ENCODE data around the gene FOXP1. TPM values are rescaled to one million over a fixed set of nuclear protein-coding genes. Genes with fewer than 3 reads are reported as not detected.

Gene FOXP1
- total and polyA plus RNA-seq, 2 of the 13 experiments (the other 11 are each of a cell fraction or from before 2014, with no cell fraction given) = 40.4 to 59.0 TPM

GRCh38 chr3:71419369-71419768, 164.2 kb downstream of the FOXP1 start (continued):
- no peak for TF ChIP-seq ZNF260 (CRISPR knock-in tag; IDR thresholded peaks at IDR 0.05; ENCODE audit: borderline replicate concordance, low read depth)
- no peak for TF ChIP-seq SMAD1 (CRISPR knock-in tag; IDR thresholded peaks at IDR 0.05; ENCODE audit: borderline replicate concordance, low read depth)

- 99% methylated on average over 6 of the region's 6 CpGs for WGBS (ENCODE audit: low lambda C conversion rate)
- no peaks in the 10 kb centered on the region for H3K9me3 ChIP-seq (ENCODE audit: low read length)
- no peaks in the 10 kb centered on the region for H3K27me3 ChIP-seq (ENCODE audit: control insufficient read depth in 1 of 2, insufficient read depth in 2 of 2, low read length in 2 of 2)
- no peak for FAIRE-seq
- H3K4me2 ChIP-seq (ENCODE audit: low read depth, low read length) = no peak overlapping the region
- POLR2A ChIA-PET = no interaction called here
- peaks cover 11% of the 10 kb centered on the region; the same call in 1 of the 2 replicates for H4K20me1 ChIP-seq (ENCODE audit: insufficient read depth, low read length)
- CTCF ChIA-PET (ENCODE audit: low intra/inter-chr PET ratio, low total read pairs) = no interaction called here
- intact Hi-C loops (cut with micrococcal nuclease; ENCODE audit: unreplicated experiment) (loop anchor here (5.0 kb wide), 1 partner anchor 165 kb away; the partner anchor contains the start of gene FOXP1), in situ Hi-C loops (cut with HindIII; ENCODE audit: extremely low pct_ligation_motif_present, low pct_unique_long_range_greater_than_20kb) (no loop called here)
- H3K4me1 ChIP-seq (ENCODE audit: insufficient read depth, low read length) = peaks cover 34% of the 10 kb centered on the region
- no peak for DNase-seq (ENCODE audit: low spot score)
- H3K79me2 ChIP-seq (ENCODE audit: insufficient read depth, low read length) = peaks cover 17% of the 10 kb centered on the region
- no peak for ATAC-seq
- H3K36me3 ChIP-seq (replicated peaks in 1 of 2; ENCODE audit: control insufficient read depth in 1 of 2, insufficient read depth in 2 of 2, low read length in 2 of 2) = no peaks in the 10 kb centered on the region
- no peak overlapping the region for H2AFZ ChIP-seq (ENCODE audit: low read length)
- BruUV-seq (replicated peaks) = no TSS peak
- TF ChIP-seq SUZ12 (IDR thresholded peaks at IDR 0.05; ENCODE audit: low read depth, low read length) = no peak
- no peak for TF ChIP-seq PBX3 (CRISPR knock-in tag; IDR thresholded peaks at IDR 0.05; ENCODE audit: borderline replicate concordance)
- TF ChIP-seq SAP130 (CRISPR knock-in tag; IDR thresholded peaks at IDR 0.05; ENCODE audit: low read depth) = no peak
- TF ChIP-seq ZNF567 (CRISPR knock-in tag; IDR thresholded peaks at IDR 0.05; ENCODE audit: borderline replicate concordance) = no peak
- TF ChIP-seq KLF15 (CRISPR knock-in tag; IDR thresholded peaks at IDR 0.05; ENCODE audit: borderline replicate concordance) = no peak
- no peak for TF ChIP-seq CSRNP1 (CRISPR knock-in tag; IDR thresholded peaks at IDR 0.05)
- no peak for TF ChIP-seq MAZ (IDR thresholded peaks at IDR 0.05; ENCODE audit: borderline replicate concordance, low read depth, low read length)
- TF ChIP-seq MAZ (CRISPR knock-in tag; IDR thresholded peaks at IDR 0.05; ENCODE audit: low read depth) = no peak
- no peak for TF ChIP-seq ZNF816 (CRISPR knock-in tag; IDR thresholded peaks at IDR 0.05; ENCODE audit: borderline replicate concordance)
- TF ChIP-seq TMF1 (CRISPR knock-in tag; IDR thresholded peaks at IDR 0.05; ENCODE audit: low read depth) = no peak
- TF ChIP-seq ZFP36 (IDR thresholded peaks at IDR 0.05; ENCODE audit: borderline replicate concordance, low read depth, low read length, partially characterized antibody) = no peak
- no peak for TF ChIP-seq ZNF414 (CRISPR knock-in tag; IDR thresholded peaks at IDR 0.05)
- TF ChIP-seq THAP7 (CRISPR knock-in tag; IDR thresholded peaks at IDR 0.05) = no peak
- TF ChIP-seq POGK (CRISPR knock-in tag; conservative IDR thresholded peaks at IDR 0.05) = no peak
- no peak for TF ChIP-seq HNRNPK (IDR thresholded peaks at IDR 0.05; ENCODE audit: low read depth, low read length, poor library complexity, severe bottlenecking)
- no peak overlapping the region for H3K9ac ChIP-seq (ENCODE audit: insufficient read depth, low read depth, low read length)
- H3K27ac ChIP-seq (ENCODE audit: extremely low read length, insufficient read depth, low read length) = no peak overlapping the region
- H3K4me3 ChIP-seq (replicated peaks in 1 of 3; ENCODE audit: insufficient read depth in 1 of 3, low read depth in 2 of 3, low read length in 3 of 3) = no peak overlapping the region
Observed at GRCh38 chr3:71417791-71418190, 165.7 kb downstream of the FOXP1 start.
